Measurements from ENCODE around the gene GMDS.

- TF ChIP-seq RFX5 (IDR thresholded peaks at IDR 0.05; ENCODE audit: low read depth, low read length) (no peak), SMC3 (IDR thresholded peaks at IDR 0.05; ENCODE audit: low read depth, low read length) (no peak), CTCF (conservative IDR thresholded peaks at IDR 0.05; ENCODE audit: low read depth, low read length) (no peak), FOS (IDR thresholded peaks at IDR 0.05; ENCODE audit: low read depth, low read length) (no peak), POLR2A (IDR thresholded peaks at IDR 0.05; ENCODE audit: low read depth, low read length) (no peak), ELK1 (IDR thresholded peaks at IDR 0.05; ENCODE audit: borderline replicate concordance, low read depth, low read length) (no peak), BHLHE40 (IDR thresholded peaks at IDR 0.05; ENCODE audit: low read depth, low read length) (no peak)
These were observed 27.3 kb upstream of the GMDS start for GRCh38 chr6:2272696-2273095.
